Measurements from ENCODE around the gene MAP3K5.
"Not testable (repeated sequence)": the region's sequence is repeated elsewhere in the genome, so short reads cannot be mapped to it uniquely, and the experiment has no call there.

MAP3K5 gene

DNA sequence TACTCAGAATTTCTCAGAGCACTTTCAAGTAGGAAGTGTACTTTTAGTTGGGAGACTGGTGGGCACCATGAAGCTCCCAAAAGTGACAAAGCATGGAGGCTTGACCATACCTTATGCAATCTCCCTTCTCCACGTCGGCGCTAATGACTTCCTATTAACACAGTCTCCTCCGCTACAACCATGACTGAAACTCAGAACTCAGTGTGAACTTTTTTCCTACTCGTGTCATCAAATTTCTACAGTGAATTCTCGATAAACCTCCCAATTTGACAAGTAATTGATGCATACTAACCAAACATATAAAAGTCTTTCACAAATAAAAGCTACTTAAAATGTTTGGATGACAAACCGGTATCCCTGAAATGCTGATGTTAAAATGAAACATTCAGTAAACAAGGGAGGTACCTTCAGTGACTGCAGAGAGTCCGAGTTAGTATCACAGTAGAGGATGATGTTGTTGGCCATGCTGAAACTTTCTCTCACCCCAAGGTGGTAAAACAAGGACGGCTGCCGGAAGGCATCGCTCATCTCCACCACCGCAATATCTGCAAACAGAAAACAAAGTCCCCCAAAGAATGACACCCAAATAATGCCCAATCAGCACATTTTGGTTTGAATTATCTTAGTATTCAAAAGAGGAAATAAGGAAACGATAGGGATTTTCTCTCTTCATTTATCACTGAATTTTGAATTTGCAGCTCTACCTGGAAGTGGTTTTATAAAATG is 72.1 kb downstream of the MAP3K5 start:
- no peak for DNase-seq

- no peak for DNase-seq
Observed at GRCh38 chr6:136719280-136720044, 72.8 kb downstream of the MAP3K5 start.

DNA sequence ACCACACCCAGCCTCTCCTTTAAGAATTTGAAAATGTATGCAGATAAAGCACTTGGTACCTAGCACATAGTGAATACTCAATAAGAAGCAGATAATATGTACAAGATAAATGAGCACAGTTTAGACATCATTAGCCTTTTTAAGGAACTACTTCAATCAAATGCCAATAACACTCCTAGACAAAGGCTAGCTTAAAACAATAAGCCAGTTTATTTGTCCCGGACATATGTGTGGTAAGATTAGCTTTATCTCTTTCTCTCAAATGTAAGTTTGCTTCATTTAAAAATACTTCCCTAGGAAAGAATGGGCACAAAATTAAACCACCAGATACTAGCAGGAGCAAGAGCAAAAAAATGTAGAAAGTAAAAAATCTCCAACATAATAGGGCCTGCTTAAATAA is 73.8 kb downstream of the MAP3K5 start:
- no peak for DNase-seq

DNA sequence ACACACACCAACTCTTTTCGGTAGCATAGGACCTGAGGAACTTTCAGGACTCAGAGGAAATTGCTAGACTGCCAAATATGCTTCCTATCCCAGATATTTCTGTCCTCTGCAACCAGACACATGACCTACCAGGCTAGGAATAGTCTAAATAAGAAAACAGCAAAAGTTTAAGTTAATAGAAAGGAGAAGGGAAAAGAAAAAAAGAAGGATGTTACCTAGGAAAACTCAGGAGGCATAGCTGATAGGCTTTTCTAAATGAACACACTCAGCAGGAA is 74.6 kb downstream of the MAP3K5 start:
- DNase-seq = no peak

- DNase-seq = no peak
Observed at GRCh38 chr6:136716917-136717715, 75.2 kb downstream of the MAP3K5 start.

DNA sequence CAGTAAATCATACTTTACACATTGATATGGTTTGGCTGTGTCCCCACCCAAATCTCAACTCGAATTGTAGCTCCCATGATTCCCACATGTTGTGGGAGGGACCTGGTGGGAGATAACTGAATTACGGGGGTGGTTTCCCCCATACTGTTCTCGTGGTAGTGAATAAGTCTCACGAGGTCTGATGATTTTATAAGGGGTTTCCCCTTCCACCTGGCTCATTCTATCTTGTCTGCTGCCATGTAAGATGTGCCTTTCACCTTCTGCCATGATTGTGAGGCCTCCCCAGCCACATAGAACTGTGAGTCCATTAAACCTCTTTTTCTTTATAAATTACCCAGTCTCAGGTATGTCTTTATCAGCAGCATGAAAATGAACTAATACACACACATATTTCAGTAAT is 79.6 kb downstream of the MAP3K5 start:
- not testable (repeated sequence) for DNase-seq

- no peak for DNase-seq
Observed at GRCh38 chr6:136711644-136712043, 80.6 kb downstream of the MAP3K5 start.

DNA sequence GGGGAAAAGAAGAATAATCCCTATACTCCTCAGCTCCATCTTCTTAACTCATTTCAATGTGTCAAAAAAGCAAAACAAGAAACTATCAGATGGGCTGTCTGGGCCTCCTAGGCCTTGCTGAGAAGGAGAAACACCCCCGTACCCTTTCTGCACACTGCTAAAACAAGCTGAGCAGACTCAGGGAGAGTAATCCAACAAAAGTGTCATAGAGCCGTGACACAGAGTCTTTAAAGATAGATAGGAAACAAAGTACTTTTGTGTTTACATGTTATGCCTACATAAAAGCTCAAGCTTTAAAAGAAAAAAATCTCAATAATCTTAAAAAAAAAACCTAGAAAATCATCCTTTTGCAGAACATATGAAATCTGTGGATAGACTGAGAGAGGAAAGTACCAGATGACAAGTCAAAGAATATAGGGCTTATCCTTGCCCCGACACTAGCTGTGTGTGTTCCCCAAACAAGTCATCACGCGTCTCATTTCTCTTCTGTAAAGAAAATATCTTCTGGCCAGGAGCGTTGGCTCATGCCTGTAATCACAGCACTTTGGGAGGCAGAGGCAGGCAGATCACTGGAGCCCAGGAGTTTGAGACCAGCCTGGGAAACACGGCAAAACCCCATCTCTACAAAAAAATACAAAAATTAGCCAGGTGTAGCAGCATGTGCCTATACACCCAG is 81.3 kb downstream of the MAP3K5 start:
- no peak for DNase-seq

- no peak for DNase-seq
Observed at GRCh38 chr6:136709429-136709828, 82.8 kb downstream of the MAP3K5 start.

GRCh38 chr6:136706430-136706829 is 85.8 kb downstream of the MAP3K5 start:
- no peak for DNase-seq

DNA sequence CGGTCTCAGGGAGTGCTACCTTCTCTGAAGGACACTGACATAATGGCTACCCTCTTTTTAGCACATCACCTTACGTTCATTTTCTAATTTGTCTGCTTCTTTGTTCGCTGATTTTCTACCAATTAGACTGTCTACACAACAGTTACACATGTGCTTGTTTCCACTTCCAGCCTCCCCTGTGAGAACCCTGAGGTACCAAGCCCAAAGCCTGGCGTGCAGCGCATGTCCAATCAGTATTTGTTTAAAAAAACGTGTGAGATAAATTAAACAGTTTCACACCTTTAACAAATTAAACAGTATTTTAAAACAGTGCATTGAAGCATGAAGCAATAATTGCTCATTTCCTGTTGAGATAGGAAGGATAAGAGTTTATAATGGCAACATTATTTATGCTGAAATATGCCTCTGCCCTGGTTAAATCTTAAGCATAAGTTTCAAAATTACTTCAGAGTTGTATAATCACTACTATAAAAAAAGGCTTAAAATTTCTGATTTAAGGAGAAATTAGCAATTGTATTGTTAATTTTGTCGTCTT is 88.9 kb downstream of the MAP3K5 start:
- no peak for DNase-seq

DNA sequence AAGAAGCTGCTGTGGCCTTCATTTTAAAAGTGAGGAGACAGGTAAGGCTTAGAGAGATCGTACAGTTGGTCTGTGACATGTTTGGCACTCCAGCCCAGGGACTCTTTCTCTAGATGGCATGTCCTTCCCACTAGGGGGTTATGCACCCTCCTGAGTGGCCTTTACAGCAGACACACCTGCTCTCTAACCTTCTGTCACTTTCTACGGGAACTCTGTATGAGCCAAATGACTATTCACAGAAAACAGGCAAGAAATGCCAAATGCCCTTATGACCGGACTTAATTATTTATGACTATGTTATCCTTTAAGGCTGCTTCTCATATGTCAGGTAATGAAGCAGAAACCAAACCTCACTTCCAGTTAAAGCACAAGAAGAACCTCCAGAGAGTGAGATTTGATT is 91.2 kb downstream of the MAP3K5 start:
- DNase-seq = no peak

GRCh38 chr6:136699358-136699757 is 92.9 kb downstream of the MAP3K5 start:
- DNase-seq = no peak

DNA sequence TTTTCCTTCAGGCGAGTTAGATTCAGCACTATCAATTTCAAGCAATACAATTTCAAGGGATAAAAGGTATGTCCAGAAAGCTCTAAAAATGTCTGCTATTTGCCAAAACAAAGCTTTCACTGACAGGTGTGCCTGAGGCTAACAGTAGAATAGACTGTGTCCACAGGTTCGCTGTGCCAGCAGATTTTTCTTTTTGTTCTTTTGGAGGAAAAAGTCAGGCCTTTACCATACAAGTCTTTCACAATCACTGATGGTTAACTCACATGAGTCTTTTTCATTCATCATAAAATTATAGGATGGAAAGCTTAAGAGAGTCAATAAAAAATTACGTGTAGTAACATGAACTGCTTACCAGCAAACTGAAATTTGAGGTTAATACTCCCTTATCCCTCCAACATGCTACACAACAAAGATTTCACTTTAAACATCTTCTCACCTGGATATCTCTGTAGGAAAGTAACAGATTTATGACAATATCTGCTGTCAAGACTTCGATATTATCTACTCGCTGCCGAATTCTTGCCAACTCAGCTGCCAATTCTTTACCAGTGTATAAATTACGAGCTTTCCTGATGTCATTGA is 95.4 kb downstream of the MAP3K5 start:
- DNase-seq = no peak

- DNase-seq = no peak
Observed at GRCh38 chr6:136696238-136696637, 96.0 kb downstream of the MAP3K5 start.

DNA sequence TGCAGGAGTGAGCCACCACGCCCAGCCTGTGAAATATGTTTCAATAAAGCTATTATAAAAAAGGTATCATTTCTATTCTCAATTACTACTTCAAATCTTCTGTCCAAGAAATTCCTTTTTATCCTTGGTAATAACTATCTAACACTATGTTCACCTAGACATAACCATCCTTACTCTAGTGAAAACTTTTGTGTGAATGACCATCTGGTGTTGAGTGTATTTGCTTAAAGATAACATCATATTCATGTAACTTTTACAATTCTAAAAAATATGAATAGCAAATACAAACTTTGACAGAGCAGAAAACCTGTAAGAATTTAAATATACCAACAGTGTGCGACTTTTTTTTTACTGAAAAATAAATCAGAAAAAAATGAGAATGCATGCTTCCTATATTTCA is 96.9 kb downstream of the MAP3K5 start:
- no peak for DNase-seq

DNA sequence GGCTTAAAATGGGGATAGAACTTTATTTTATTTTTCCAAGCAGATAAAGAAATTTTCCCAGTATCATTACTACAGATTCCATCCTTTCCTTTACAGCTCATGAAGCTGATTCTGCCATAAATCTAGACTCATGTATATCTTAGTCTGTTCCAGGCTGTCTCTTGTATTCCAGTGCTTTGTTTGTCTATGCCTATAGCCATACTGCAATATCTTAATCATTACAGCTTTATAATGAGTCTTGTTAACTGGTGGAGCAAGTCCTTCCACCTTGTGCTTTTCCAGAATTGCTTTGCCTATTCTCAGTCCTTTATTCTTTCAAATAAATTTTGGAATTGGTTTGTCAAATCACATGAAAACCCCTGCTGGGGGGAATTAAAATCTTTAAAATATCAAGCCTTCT is 99.2 kb downstream of the MAP3K5 start:
- DNase-seq = no peak

DNA sequence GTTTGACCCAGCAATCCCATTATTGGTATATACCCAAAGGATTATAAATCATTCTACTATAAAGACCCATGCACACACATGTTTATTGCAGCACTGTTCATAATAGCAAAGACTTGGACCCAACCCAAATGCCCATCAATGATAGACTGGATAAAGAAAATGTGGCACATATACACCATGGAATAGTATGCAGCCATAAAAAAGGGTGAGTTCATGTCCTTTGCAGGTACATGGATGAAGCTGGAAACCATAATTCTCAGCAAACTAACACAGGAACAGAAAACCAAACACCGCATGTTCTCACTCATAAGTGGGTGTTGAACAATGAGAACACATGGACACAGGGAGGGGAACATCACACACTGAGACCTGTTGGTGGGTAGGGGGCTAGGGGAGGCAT is 104.4 kb downstream of the MAP3K5 start:
- not testable (repeated sequence) for DNase-seq

DNA sequence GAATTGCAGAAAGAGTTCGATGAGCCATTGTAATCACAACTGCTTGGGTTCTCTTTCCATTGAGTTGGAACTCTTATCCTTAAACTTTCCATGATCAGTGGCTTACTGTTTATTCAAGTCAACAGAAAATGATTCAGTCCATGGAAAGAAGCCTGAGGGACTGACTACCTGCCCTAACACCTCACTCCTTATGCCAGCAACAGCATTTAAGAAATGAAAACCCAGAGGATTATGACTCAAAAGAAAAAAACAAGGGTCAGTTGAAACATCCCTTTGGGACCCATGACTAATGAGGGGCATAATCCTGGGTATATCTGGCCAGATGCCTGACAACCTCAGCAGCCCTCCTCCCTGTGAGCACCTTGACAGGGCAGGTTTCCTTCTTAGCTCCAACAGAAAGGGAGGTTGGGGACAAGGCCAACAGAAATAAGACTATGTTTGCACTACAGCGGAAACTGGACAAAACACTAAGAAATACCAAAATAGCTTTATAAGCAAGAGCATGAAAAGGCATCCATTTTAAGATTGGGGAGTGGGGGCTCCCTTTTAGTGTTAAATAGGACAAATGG is 106.7 kb downstream of the MAP3K5 start:
- DNase-seq = no peak

DNA sequence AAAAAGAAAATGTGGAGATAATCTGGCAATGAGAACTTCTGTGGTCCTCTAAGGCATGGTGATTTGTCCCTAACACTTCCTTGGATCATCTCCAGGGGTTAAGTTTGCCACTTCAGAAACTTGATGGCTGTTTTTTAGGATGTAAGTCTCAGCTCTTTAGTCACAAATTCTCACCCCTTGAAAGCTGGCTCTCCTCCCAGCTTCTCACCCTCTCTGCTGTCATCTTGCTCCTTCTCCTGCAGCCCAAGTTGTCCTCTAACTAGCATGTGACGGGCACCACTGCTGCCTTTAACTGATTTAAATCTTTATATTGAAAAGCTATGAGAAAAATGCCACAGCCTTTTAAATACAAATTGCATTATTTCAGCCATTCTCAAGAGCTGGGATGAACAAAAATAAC is 107.8 kb downstream of the MAP3K5 start:
- no peak for DNase-seq

GRCh38 chr6:136683209-136683941 is 108.9 kb downstream of the MAP3K5 start:
- DNase-seq = no peak

DNA sequence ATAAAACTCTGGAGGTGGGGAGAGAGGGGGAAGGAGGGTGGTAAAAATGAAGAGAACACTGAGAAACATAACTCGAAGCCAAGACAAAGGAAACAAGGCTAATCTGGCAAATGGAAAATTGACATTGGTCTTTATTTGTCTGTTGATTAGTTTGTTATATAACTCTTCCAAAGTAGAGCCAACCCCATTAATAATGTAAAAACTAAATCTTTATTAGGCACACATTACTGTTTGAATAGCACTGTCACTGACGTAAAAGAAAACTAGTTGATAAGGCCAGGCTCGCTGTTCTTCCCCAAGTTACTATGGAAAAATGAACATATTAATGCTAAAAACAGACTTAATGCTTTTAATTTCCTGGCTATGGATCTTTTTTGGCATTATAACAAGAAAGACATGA is 110.0 kb downstream of the MAP3K5 start:
- no peak for DNase-seq
